Activated effector memory CD4-positive, alpha-beta T cell treated with Interleukin-2 at 50 U/mL for 16 hours (primary cell): ENCODE results near the gene IGSF9.

Source experiments
- DNase-seq: peaks from one replicate; pipeline ENCODE4 v3.0.0-alpha.2; 2020

The IGSF9 gene

GRCh38 chr1:159944623-159945455 lies 574 bp downstream of the IGSF9 start:
- DNase-seq: no peak

DNA sequence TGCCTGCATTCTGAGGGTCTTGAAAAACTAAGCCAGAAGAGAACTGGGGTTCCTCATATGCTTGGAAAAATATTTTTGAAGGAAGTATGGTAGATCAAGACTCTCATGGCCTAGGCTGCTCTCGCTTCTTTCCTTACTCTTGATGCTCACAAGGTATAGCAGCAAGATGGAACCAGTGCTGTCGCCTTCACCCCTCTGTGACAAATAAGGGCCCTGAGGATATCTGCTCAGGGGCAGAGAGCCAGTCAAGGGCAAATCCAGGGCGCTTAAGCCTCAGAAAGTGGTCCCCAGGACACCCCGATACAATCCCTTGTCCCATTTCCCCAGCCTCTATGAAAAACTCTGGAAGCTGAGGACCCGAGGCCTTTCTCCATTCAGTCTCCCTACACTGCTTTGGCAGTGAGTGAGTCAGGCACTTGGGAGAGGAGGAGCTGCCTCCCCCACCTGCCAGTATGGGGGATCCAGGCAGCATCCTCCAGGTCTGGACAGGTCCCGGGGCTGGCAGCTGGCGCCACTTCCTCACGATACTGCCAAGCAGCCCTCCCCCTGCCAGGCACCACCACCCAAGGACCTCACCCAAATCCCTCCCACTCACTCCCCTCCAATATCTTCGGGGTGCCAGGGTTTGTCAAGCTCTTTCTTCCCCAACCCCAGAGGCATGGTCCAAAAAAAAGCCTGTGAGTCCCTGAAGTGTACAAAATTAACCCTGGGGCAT lies 1.3 kb downstream of the IGSF9 start:
- no peak for DNase-seq

- DNase-seq: no peak
These were observed 2.2 kb downstream of the IGSF9 start for GRCh38 chr1:159943278-159943640.

DNA sequence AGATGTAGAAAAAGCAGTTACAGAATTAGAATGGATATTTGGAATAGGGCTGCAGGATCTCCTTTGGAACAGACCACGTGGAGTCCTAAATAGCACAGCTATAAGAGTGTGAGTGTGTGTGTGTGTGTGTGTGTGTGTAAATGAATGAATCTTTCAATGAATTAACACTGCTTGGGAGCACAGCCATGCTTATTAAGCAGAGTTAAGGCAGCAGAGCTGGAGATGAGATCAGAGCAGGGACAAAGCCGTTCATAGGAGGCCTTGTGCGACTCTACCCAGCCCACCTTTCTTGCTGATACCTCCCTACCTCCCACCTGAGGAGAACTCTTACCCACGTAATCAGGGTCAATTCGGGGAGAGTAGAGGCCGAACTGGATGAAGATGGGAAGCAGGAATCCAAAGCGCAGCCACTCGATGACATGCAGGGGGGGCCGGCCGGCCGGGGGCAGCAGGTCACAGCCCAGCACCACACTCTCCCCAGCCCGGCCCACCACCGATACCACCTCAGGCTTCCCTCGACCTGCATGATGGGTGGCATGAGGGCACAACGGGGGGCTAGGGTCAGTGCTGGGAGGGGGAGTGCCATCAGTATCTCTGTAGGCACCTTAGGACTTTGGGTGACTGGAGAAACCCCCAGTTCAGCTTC lies 2.7 kb downstream of the IGSF9 start:
- DNase-seq: no peak

DNA sequence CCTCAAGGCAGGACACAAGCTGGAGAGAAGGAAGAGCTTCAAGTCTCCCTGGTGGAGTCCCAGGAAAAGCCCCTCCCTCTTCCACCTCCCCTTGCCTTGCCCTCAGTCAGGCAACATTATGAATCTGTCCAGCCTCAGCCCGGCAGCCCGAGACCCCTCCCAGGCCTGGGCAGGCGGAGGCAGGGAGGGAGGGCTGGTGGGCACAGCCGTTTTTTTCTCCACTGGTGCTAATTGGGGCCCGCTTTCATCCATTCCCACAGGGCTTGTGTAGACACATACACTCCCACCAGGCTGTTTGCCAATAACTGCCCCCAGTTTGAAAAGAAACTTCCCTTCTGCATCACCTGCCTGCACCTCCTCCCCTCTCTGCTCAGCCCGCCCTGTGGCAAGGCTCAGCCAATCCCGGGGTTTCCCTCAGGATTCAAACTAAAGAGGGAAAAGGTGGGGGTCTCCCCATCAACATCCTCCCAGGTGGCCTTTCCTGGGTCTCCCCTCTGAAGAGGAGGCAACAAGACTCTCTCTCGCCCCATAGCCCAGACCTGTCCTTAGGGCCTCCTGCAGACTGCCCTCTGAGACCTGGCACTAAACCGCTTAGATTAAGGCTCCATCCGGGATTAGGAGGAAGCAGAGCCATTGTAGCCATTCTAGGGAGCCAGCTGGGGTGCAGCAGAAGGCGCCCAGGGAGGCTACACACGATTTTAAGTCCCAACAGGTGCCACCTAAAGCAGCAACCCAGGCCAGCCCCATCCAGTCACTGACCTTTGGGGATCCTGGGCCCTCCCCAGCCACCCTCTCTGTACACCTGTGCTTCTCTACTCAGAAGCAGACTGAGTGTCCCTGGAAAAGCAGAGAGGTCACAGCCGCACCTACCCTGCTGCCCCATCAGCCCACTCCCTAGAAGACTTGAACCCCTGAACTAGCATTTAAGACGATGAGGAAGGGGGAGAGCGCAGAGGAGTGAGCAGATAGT lies 3.5 kb downstream of the IGSF9 start:
- no peak for DNase-seq

GRCh38 chr1:159941141-159941540 lies 4.3 kb downstream of the IGSF9 start:
- DNase-seq: no peak

DNA sequence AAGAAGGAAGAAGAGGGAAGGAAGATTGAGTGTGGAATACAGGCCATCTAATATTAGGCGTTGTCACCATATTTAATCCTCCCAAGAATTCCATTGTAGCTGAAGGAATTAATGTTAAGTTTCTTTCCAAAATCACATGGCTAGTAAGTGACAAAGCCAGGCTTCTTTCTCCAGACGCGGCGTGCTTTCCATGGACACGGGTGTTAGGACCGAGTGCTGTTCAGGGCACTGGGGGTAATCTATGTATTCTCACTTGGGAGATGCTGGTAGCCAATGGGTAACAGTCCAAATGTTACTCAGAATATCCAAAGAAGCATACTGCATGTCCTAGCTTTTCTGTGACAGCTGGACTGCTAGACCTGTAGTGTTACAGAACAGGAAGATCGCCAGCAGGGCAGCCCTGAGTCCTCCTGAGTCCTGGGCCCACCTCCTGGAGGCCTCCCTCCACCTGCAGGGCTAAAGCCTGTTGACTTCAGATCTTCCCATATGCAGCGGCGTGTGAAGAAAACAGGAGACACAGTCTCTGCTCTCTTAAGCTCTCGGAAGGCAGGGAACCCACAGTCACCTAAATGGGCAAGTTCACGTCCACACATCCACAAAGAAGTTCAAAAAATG lies 5.3 kb downstream of the IGSF9 start:
- no peak for DNase-seq

DNA sequence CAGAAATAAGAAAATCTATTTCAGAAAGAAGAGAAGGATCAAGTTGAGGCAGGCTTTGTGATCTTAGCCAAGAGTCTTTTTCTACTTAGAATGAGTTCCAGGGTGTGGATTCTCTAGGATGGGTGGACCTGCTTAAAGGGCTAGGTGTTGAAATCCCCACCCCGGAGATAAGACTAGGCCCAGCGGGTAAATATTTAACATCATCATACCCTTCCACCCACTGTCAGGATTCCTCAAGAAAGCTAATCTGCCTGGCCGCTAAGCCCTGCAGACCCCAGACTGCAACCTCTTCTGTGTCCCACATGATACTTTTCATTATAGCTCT lies 5.8 kb downstream of the IGSF9 start:
- DNase-seq: no peak

DNA sequence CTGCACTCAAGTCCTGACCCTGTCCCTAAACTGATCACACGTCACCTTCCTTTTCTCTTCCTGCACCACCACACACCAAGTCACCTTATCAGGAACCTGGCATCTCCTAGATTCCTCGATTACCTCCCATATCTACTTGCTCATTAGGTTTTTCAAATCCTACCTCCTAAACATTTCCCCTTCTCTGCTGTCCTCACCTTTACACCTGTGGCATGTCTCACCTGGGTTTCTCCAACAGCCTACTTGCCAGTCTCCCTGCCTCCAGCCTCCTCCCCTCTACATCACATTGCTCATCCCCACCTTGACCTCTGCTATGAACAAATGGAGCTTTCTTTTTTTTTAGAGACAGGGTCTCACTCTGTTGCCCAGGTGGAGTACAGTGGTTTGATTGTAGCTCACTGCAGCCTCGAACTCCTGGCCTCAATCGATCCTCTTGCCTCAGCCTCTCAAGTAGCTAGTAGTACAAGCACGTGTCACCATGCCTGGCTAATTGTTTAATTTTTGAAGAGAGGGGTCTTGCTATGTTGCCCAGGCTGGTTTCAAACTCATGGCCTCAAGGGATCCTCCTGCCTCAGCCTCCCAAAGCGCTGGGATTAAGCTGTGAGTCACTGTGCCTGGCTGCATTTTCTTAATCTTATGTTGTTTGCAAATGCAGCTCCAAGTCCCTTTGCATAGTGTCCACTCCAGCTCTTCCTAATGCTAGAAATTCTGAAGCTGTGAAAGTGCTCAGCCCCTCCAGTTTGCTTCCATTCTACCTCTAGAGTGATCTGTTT lies 6.3 kb downstream of the IGSF9 start:
- DNase-seq: no peak

GRCh38 chr1:159938211-159938852 lies 7.1 kb downstream of the IGSF9 start:
- no peak for DNase-seq

DNA sequence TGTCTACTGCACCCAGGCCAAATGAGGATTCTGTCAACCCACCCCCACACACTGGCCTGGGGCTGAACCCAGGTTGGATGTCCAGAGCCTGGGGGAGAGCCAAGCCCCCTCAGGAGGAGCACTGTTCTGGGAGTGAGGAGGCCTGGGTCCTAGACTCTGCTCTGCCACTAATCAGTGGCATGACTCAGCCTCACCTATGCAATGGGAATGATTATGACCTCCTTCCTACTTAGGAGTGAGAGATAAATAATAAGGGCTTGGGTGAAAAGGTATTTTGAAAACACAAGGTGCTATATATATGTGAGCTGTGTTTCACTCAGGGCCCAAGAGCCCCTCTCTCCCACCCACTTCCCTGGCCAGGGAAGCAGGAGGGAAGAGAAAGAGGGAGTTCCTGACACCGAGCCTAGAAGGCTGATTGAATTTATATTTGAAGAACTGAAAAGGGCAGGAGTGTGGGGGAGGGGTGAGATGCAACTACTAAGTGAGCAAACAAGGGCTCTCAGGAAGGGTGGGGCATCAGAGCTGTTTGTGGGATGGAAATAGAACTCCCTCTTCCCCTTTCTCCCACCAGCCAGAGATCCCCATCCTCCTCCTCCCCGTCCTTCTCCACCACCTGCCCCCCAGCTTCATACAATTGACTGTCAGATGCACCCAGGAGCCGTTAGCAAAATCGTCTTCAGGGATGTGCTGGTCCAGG lies 8.2 kb downstream of the IGSF9 start:
- DNase-seq: no peak

- peak; percentile 68 for DNase-seq
These were observed 9.0 kb downstream of the IGSF9 start for GRCh38 chr1:159936273-159936904.

- DNase-seq: no peak
These were observed 9.6 kb downstream of the IGSF9 start for GRCh38 chr1:159935719-159936272.

DNA sequence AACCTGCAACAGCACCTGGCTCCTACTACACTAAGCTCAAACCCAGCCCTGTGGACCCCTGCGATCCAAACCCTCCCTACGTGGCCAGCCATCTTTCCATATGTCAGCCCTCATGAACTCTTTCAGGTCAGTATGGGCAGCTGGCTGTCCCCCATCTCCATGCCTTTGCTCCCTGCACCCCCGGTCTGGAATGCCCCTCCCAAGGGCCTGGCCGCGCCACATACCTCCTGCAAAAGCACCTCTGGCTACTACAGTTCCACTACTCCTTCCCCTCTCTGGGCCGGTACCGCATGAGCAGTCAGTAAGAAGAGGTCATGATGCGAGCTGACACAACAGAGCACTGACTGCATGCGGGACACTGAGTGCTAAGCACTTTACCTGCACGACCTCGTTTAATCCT lies 10.1 kb downstream of the IGSF9 start:
- no peak for DNase-seq

DNA sequence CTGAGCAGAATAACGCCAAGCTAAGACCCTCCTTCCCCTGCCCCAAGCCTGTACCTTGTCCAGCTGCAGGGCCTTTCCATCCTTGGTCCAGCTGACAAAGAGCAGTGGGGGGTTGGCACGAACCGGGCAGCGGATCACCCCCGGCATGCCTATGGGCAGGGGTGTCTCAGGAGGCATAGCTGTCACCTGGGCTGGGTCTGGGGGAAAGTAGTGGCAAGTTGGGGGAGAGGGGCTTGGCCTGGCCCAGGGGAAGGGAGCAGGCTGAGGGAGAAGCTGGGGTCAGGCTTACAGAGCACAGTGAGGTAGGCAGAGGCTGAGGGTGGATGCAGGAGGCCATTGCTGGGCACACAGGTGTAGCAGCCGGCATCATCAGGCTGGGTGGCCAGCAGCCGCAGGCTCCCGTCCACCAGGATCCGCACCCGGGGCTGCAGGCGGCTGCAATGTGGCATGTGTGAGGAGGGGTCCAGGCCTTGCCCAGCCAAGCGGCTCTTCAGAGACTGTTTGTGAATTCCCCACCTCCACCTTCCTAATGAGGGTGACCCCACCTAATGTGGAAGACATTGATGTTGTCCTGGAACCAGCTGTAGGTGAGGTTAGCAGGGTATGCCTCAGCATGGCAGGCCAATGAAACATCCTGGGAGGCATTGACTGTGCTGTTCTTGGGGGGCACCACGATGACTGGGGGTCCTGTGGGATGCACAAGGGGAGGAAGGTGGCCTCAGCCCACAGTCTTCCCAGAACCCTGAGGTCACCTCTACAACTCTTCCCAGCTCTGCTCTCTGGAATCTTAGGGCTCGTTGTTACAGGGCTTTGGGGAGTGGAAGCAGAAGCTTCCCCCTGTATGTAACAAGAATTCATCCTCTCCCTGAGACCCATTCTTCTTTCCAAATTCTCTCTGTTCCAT lies 11.0 kb downstream of the IGSF9 start:
- no peak for DNase-seq

- DNase-seq: no peak
These were observed 12.1 kb downstream of the IGSF9 start for GRCh38 chr1:159933347-159933746.

- no peak for DNase-seq
These were observed 12.8 kb downstream of the IGSF9 start for GRCh38 chr1:159932296-159933285.
